Dendritic cell treated with granulocyte-macrophage colony-stimulating factor and Interleukin-4, amounts not matched to agents 40 ng/mL and 50 ng/mL, for 4 days (primary cell): ENCODE results near the gene SAPCD2.
"Not testable (repeated sequence)": the region's sequence is repeated elsewhere in the genome, so short reads cannot be mapped to it uniquely, and the experiment has no call there.

Source experiments
- H3K27ac Mint-ChIP-seq: one replicate; pipeline ENCODE4 v1.8.0; 2022; ENCODE audit warnings: mild to moderate bottlenecking, mixed read lengths
- H3K27me3 Mint-ChIP-seq: one replicate; pipeline ENCODE4 v1.8.0; 2022; ENCODE audit warnings: mild to moderate bottlenecking, mixed read lengths
- H3K36me3 Mint-ChIP-seq: one replicate; pipeline ENCODE4 v1.8.0; 2022; ENCODE audit warnings: low read depth, mixed read lengths
- H3K4me1 Mint-ChIP-seq: one replicate; pipeline ENCODE4 v1.8.0; 2022; ENCODE audit warnings: low read depth, mixed read lengths
- H3K4me3 Mint-ChIP-seq: one replicate; pipeline ENCODE4 v1.8.0; 2022; ENCODE audit warnings: mild to moderate bottlenecking, moderate library complexity, mixed read lengths
- H3K9me3 Mint-ChIP-seq: one replicate; pipeline ENCODE4 v1.8.0; 2022; ENCODE audit warnings: mixed read lengths
- intact Hi-C: fragments of 100-400 bp; cut with micrococcal nuclease; formaldehyde crosslinking; loops from one replicate; pipeline ENCODE4 v1.15.0; 2022

SAPCD2 gene, protein sequence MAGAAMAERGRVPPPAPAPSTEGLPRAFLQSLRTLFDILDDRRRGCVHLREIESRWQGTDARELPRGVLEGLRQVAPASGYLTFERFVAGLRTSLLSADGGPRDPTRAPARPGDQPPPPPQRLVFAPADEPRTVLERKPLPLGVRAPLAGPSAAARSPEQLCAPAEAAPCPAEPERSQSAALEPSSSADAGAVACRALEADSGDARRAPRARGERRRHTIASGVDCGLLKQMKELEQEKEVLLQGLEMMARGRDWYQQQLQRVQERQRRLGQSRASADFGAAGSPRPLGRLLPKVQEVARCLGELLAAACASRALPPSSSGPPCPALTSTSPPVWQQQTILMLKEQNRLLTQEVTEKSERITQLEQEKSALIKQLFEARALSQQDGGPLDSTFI

DNA sequence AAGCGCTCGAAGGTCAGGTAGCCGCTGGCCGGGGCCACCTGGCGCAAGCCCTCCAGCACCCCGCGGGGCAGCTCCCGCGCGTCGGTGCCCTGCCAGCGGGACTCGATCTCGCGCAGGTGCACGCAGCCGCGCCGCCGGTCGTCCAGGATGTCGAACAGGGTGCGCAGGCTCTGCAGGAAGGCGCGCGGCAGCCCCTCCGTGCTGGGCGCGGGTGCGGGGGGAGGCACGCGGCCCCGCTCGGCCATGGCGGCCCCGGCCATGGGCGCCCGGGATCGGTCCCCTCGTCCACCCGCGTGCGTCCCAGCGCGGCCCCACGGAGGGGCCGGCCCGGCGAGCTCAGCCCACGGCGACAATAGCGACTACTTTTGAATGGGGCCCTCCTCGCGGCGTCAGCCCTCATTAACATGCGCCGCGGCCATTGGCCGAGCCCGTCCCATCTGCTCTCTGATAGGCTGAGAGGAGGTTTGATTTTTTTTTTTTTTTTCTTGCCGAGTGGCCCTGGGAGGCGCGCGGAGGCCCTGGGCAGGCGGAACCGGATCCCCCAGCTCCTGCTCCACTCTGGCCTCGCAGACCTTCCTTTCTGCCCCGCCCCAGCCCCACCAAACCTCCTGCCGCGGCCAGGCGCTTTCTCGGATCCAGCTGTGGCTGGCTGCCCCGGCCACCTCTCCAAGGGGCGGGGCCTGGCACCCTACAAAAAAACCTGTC lies at the start of gene SAPCD2:
Gene SAPCD2, minus strand, starts transcription at position 357 of the 705 bp plus-strand sequence. Its CDS starts 97 bp downstream, at position 260.
- Mint-ChIP-seq H3K27me3 (no peaks in the 10 kb centered on the region), H3K27ac (peak within 1 kb of the TSS; percentile 89), H3K4me3 (peak within 1 kb of the TSS; percentile 83), H3K4me1 (peaks cover 59% of the 10 kb centered on the region), H3K36me3 (peaks cover 11% of the 10 kb centered on the region), H3K9me3 (no peaks in the 10 kb centered on the region)
- intact Hi-C loops, result no loop called here

DNA sequence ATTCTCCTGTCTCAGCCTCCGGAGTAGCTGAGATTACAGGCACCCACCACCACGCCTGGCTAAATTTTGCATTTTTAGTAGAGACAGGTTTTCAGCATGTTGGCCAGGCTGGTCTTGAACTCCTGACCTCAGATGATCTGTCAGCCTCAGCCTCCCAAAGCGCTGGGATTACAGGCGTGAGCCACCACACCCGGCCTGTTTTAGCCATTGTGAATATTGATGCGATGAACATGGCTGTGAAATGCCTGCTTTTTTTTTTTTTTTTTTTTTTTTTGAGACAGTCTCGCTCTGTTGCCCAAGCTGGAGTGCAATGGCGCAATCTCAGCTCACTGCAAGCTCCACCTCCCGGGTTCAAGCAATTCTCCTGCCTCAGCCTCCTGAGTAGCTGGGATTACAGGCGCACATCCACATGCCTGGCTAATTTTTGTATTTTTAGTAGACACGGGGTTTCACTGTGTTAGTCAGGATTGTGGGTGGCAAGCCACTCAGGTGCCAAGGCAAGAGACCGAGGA lies 47.8 kb upstream of the SAPCD2 start:
- H3K4me3 Mint-ChIP-seq, H3K27ac Mint-ChIP-seq, H3K9me3 Mint-ChIP-seq, H3K36me3 Mint-ChIP-seq: not testable (repeated sequence)
- Mint-ChIP-seq H3K27me3 (peaks cover 19% of the 10 kb centered on the region), H3K4me1 (peaks cover 19% of the 10 kb centered on the region)
- intact Hi-C loops, result loop anchor here (2.0 kb wide), 1 partner anchor 109 kb away; the partner anchor contains the start of gene RNF224

DNA sequence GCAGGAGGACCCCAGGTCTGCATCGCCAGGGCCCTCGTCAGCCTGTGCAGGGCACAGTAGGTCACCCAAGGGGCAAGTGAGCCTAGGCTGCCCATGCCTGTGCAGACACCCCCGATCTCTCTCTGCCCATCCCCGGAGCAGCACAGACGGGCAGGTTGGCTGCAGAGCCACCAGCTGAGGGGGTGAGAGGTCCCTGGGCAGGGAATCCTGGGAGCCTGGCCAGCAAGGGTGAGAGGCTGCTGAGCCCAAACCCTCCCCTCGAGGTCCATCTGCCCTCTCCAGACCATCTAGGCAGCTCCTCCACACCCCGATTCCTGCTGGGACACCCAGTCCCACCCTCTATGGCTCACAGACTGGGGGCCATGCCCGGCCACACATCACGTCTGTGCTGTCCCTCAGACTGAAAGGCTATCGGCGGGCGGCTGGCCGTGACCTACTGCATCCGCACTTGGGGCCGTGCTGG lies 46.9 kb upstream of the SAPCD2 start:
- no peak overlapping the region for H3K4me3 Mint-ChIP-seq

DNA sequence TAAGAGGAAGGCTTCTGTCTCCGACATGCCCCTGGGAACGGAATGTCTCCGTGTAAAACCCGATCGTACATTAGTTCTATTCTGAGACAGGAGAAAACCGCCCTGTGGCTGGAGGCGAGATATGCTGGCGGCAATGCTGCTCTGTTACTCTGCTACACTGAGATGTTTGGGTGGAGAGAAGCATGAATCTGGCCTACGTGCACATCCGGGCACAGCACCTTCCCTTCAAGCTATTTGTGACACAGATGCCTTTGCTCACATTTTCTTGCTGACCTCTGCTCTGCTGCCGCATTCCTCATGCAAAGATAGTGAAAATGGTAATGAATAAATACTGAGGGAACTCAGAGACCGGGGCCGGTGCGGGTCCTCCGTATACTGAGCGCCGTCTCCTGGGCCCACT lies 46.4 kb upstream of the SAPCD2 start:
- Mint-ChIP-seq H3K36me3 (no peaks in the 10 kb centered on the region), H3K27me3 (peaks cover 19% of the 10 kb centered on the region), H3K4me1 (peaks cover 19% of the 10 kb centered on the region), H3K9me3 (no peaks in the 10 kb centered on the region), H3K4me3 (no peak overlapping the region), H3K27ac (no peak overlapping the region)
- intact Hi-C loops, result no loop called here

More for the DNA sequence above, 46.9 kb upstream of the SAPCD2 start:
- intact Hi-C loops, result no loop called here
- no peak overlapping the region for H3K27ac Mint-ChIP-seq
- peaks cover 19% of the 10 kb centered on the region for H3K27me3 Mint-ChIP-seq
- no peaks in the 10 kb centered on the region for H3K9me3 Mint-ChIP-seq
- peaks cover 24% of the 10 kb centered on the region for H3K4me1 Mint-ChIP-seq
- H3K36me3 Mint-ChIP-seq, result no peaks in the 10 kb centered on the region

DNA sequence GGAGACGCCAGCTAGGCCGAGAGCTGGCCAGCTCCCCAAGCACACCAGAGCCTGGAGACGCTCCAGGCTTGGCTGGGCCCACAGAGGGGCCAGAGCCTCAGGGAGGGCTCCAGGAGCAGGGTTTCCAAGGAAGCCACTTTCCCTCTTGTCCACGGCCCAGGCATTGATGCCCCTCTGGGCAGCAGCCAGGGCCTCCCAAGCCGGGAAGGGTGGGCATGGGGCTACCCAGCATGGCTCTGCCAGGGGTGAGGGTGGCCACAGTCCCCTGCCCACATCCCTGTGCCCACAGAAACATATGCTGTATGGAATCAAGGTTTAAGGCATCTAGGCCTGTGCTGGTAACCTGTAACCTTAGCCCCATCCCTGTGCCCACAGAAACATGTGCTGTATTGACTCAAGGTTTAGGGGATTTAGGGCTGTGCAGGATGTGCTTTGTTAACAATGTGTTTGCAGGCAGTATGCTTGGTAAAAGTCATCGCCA lies 45.7 kb upstream of the SAPCD2 start:
- intact Hi-C loops, result no loop called here
- Mint-ChIP-seq H3K36me3 (no peaks in the 10 kb centered on the region), H3K4me1 (peaks cover 19% of the 10 kb centered on the region), H3K4me3 (no peak overlapping the region), H3K27ac (no peak overlapping the region), H3K9me3 (no peaks in the 10 kb centered on the region), H3K27me3 (peaks cover 19% of the 10 kb centered on the region)

DNA sequence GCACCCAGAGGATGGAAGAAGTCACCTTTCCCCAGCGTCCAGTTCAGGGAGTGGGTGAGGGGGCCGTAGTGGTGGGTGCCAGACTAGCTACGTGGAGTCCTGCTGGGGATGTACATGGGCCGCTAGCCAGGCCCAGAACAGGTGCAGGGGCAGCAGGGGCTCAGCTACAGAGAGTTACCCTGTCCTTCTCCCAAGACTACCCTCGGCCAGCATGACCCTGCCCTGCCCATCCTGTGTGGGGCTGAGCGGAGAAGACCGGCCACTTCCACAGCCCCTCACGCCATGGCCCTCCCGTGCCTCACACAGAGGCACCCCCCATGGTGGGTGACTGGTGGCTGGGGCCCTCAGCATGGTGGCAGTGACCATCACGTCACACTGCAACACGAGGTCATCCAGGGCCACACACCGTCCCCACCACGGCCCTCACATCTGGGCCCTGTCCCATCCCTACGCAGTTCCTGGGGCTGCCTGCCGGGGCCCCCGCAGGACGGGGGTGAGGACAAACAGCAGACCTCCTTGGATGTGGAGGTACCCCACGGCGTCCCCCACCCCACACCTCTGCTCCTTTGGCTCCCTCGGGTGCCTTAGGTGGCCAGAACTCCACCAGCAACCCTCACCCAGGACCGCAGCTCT lies 45.2 kb upstream of the SAPCD2 start:
- H3K27me3 Mint-ChIP-seq, result peaks cover 19% of the 10 kb centered on the region
- peaks cover 19% of the 10 kb centered on the region for H3K4me1 Mint-ChIP-seq
- intact Hi-C loops, result no loop called here
- no peaks in the 10 kb centered on the region for H3K36me3 Mint-ChIP-seq
- H3K9me3 Mint-ChIP-seq, result no peaks in the 10 kb centered on the region
- no peak overlapping the region for H3K27ac Mint-ChIP-seq
- H3K4me3 Mint-ChIP-seq, result no peak overlapping the region

DNA sequence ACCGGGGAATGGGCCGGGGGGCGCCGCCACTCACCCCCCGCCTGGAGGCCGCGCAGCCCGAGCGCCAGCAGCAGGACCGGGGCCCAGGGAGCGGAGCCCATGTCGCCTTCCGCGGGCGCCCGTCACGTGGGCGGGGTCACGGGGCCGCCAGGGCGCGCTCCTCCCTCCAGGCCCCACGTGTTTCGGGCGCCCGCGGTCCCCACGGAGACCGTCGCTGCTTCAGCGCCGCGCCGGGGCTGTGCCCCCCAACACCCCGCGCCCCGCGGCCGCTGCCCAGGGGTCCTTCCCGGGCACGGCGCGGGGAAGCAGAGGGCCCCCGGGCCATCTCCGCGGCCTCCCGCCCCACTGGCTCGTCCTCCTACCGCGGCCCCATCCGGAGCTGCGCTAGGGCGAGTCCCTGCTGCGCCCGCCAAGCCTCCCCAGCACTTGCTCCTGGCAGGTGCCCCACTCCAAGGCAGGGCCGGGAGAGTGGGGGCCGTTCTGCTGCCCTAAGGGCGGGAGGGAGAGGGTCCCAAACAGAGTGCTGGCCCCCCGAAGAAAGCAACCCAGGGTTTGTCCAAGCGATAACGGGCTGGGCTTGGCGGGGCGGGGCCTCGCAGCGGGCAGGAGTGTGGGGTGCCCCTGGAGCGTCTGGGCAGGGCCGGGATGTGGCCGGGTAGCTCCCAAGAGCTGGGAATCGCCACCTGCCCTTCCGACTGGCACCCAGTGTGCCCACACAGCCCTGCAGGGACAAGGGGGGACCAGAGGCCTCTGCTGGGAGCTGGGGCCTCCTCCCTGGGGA lies 44.4 kb upstream of the SAPCD2 start, which contains the start of gene DPP7:
Gene DPP7, minus strand, starts transcription at position 121 of the 781 bp plus-strand sequence. Its CDS starts 20 bp downstream, at position 101.
- Mint-ChIP-seq H3K4me1 (peaks cover 19% of the 10 kb centered on the region), H3K36me3 (no peaks in the 10 kb centered on the region), H3K9me3 (no peaks in the 10 kb centered on the region), H3K27me3 (peaks cover 15% of the 10 kb centered on the region), H3K4me3 (peak within 1 kb of the TSS; percentile 69), H3K27ac (peak within 1 kb of the TSS; percentile 46)
- intact Hi-C loops, result loop anchor here (1.0 kb wide), 1 partner anchor 29 kb away; the partner anchor contains the start of gene MAN1B1

DNA sequence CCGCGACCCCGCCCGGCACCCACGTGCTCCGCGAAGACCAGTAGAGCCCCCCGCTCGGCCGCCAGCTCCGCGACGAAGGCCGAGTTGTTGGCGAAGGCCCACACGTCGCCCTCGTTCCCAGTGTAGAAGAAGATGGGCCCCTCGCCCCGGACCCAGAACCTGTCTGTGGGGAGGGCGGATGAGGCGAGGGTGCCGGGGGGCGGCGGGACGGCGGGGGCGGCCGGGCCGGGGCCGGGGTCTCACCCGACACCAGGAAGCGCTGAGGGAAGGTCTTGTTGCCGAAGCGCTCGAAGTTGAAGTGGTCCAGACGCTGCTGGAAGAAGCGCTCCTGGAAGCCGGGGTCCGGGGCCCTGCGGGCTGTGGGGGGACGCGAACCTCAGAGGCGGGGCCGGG lies 43.9 kb upstream of the SAPCD2 start:
- no peaks in the 10 kb centered on the region for H3K36me3 Mint-ChIP-seq
- H3K4me1 Mint-ChIP-seq, result peaks cover 19% of the 10 kb centered on the region
- H3K4me3 Mint-ChIP-seq, result peak overlapping the region; percentile 69
- H3K9me3 Mint-ChIP-seq, result no peaks in the 10 kb centered on the region
- no peak overlapping the region for H3K27ac Mint-ChIP-seq
- intact Hi-C loops, result loop anchor here (1.0 kb wide), 1 partner anchor 28 kb away; the partner anchor contains the start of gene MAN1B1
- peaks cover 15% of the 10 kb centered on the region for H3K27me3 Mint-ChIP-seq

DNA sequence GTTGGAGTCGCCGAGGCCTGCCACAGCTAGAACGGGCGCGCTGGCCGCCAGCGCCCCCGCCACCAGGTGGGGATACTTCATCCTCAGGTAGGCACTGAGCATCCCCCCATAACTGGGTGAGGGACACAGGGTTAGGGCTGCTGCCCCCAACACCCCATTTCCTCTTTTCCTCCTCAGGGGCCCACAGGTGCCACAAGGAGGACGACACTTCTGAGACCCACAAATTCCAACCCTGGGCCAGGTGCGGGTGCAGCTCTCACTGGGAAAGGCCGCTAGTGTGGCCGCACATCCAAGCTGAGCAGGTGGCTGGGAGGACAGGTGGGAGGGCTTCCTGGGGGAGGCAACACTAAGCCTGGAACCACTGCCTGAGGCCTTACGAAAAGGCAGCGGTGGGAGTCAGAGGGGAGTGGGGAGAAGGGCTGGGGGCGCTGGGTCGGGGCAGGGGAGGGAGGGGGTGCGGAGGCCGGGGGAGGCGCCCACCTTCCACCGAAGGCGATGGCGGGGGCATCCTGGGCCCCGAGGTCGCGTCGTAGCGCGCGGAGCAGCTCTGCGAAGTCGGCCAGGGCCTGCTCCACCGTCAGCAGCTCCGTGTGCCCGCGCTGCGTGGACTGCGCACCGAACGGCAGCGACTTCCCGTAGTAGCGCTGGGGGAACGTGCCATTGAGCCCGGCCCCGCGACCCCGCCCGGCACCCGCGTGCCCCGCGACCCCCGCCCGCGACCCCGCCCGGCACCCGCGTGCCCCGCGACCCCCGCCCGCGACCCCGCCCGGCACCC lies 43.2 kb upstream of the SAPCD2 start:
- peak overlapping the region; percentile 64 for H3K4me3 Mint-ChIP-seq
- no peaks in the 10 kb centered on the region for H3K36me3 Mint-ChIP-seq
- no peaks in the 10 kb centered on the region for H3K9me3 Mint-ChIP-seq
- H3K27me3 Mint-ChIP-seq, result peaks cover 15% of the 10 kb centered on the region
- intact Hi-C loops, result loop anchor here (1.0 kb wide), 1 partner anchor 27 kb away; the partner anchor contains the start of gene MAN1B1
- peaks cover 19% of the 10 kb centered on the region for H3K4me1 Mint-ChIP-seq
- H3K27ac Mint-ChIP-seq, result peak overlapping the region; percentile 46

DNA sequence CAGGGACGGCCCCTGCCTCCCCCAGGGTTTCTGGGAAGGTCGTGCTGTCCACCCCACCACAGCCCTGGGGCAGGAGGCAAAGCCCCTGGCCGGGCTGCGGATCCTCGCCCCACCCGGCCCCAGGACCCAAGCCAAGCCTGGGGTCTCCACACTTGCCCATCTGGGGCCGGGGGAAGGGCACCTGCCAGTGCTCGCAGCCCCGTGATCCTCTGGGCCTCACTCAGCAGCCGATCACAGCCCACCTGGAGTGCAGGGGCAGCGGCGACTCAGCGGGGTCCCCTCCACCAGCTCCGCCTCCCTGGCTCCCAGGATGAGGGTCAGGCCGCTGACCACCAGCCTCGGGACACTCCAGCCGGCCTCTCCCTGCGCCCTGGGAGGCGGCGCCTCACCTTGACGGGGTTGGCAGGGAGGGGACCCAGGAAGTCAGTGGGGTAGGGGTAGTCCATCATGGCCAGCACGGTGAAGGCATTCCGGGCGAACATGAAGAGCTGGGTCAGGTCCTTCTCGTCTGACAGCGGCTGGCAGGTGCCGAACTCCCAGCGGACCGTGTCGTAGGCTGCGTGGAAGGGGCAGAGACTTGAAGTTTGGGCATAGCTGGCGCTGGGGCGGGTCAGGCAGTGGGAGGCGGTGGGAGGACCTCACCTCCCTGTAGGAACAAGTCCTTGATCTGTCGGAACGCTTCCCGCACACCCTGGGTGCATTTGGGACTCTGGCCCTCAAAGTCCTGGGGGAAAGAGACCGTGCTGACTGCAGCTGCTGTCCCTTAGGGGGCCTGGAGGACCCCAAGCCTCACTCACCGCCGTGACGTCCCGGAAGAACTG lies 42.4 kb upstream of the SAPCD2 start:
- intact Hi-C loops, result no loop called here
- H3K36me3 Mint-ChIP-seq, result no peaks in the 10 kb centered on the region
- peak overlapping the region; percentile 64 for H3K4me3 Mint-ChIP-seq
- peaks cover 15% of the 10 kb centered on the region for H3K27me3 Mint-ChIP-seq
- no peaks in the 10 kb centered on the region for H3K9me3 Mint-ChIP-seq
- H3K4me1 Mint-ChIP-seq, result peaks cover 19% of the 10 kb centered on the region
- no peak overlapping the region for H3K27ac Mint-ChIP-seq

DNA sequence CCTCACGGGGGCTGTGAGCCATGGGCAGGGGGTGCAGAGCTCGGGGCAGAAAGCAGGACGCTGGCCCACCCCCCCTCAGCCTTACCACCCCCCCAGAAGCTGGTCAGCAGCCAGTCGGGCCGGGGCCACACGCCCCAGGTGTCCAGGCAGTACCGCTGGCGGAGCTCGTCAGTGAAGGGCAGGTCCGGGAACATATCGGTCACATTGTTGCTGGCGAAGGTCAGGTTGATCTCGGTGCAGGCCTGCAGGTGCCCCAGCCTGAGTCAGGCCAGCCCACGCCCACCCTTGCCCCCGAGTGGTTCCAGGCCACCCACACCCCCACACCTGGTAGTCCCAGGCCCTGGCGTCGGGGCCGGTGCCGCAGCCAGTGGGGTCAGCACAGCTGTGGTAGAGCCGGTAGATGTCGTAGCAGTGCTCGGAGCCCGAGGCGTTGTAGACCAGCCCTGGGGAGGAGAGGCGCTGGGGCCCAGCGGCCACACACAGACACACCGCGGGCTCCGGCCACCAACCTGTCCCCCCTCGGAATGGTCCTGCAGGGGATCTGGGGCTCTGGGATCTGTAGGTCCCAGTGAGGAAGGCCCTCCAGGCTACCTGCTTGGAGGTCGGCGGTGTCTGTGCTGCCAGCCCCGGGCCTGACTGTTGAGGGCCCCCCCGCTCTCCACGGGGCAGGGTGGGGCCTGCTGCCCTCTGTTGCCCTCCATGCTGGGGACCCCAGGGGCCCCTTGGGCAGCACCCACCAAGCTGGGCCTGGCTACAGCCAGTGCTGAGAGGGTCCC lies 41.6 kb upstream of the SAPCD2 start:
- Mint-ChIP-seq H3K9me3 (no peaks in the 10 kb centered on the region), H3K27me3 (peaks cover 12% of the 10 kb centered on the region), H3K27ac (no peak overlapping the region), H3K4me1 (peaks cover 19% of the 10 kb centered on the region), H3K4me3 (no peak overlapping the region), H3K36me3 (no peaks in the 10 kb centered on the region)
- intact Hi-C loops, result no loop called here
